Epithelial cell of prostate (primary cell): Measurements from ENCODE around the gene HS3ST5.
"Not testable (repeated sequence)": the region's sequence is repeated elsewhere in the genome, so short reads cannot be mapped to it uniquely, and the experiment has no call there.

Experiments used
- DNase-seq: peaks from one replicate; pipeline ENCODE4 v3.0.0-alpha.2; 2011; ENCODE audit warnings: low read depth, low spot score
- H3K27ac ChIP-seq: fragments of 450-650 bp; 2 replicates; pipeline ENCODE4 v1.5.1; 2017; ENCODE audit warnings: mild to moderate bottlenecking

Gene HS3ST5

DNA sequence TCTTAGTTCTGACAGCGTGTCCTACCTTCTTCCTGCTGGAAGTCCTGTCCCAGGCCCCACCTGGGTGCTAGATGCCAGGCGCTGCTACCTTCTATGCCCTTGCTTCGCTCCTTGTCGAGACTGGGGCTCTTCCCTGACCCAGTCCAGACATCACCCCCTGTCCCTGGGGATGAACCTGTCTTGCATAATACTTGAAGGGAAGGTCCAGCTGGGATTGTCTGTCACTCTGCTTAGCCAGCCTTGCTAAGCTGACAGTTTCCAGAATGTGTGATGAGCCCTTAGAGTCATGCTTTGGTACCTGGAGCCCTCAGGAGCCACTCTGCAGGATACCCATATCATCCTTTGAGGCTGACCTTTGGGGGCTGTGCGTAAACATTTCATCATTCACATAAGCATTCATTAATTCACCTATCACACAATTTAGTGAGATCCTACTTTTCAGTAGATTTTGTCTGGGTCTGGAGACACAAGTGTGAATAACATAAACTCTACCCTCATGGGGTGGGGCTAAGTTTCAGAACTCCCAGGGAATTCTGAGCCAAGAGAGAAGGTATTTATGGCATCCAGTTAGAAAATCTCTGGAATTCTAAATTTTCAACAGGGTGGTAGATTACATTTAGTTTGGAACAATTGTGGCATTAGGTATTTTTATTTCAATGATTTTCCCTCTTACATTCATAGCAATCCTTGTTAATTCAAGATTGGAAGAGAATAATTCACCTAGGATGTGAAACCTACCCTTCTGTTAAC lies 220.7 kb downstream of the HS3ST5 start:
- no peak overlapping the region for H3K27ac ChIP-seq
- DNase-seq, result no peak

DNA sequence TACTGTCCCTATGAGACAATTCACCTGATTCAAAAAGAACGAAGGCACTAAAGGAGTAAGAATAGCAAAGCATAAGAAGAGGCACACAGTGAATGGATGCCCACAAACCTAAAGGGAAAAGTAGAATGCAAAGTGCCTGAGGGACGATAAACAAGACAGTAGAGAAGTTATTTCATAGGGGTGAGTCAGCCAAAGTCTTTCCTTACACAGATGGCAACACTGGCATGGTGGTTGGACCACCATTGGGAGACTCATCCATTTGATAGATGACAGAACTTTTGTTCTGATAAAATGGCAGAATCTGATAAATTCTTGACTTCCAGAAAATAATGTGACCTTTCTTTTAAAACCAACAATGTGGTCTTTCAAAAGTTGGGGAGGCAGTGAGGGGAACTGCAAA lies 223.8 kb downstream of the HS3ST5 start:
- no peak for DNase-seq
- H3K27ac ChIP-seq, result no peak overlapping the region

DNA sequence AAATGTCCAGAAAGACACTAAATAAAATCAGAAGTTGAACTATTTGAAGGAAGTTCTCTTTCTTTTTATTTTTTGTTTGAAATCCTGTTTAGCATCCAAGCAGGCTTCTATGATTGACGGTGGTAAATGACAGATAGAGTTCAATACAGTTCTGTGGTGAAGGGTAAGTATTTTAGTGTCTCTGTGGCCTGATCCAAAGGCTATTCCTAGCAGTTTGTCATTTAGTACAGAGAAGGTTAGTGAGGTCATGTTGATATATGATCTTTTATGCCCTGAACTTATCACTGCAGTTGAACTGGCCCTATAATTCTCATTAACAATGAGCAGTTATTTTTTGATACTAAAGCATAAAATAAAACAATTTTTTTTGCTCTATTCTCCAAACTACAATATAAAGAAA lies 227.2 kb downstream of the HS3ST5 start:
- no peak for DNase-seq
- no peak overlapping the region for H3K27ac ChIP-seq

DNA sequence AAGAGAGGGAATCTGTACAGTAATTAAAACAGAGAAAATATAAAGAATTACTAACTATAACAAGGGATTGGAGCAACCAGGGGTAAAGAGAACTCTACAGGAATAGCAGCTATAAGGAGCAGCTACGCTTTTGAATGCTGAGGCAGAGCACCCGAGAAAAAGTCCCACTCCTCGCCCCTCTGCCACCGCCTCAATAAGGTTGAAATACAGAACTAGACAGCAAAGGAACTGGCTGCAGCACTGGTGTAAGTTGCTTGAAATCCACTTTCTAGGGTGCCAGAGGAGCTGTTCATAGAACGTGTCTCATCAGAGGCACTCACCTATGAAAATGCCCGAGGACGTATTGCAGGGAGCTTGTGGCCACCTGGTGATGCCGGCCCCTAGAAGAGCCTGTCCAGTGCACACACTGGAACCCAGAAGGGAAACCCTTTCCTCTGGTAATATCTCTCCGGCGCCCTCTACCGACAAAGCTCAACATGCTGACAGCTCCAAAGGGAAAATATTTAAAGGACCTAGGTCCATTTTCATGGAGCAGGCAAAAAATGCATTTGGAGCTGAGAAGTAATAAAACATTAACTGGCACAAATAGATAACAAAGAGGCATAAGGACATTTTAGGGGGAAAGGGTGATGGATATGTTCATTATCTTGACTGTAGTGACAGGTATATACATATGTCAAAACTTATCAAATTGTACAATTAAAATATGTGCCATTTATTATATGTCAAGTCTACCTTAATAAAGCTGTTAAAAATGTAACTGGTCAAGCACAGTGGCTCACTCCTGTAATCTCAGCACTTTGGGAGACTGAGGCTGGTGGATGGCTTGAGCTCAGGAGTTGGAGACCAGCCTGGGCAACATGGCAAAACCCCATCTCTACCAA lies 234.5 kb downstream of the HS3ST5 start:
- no peak for DNase-seq
- no peak overlapping the region for H3K27ac ChIP-seq

DNA sequence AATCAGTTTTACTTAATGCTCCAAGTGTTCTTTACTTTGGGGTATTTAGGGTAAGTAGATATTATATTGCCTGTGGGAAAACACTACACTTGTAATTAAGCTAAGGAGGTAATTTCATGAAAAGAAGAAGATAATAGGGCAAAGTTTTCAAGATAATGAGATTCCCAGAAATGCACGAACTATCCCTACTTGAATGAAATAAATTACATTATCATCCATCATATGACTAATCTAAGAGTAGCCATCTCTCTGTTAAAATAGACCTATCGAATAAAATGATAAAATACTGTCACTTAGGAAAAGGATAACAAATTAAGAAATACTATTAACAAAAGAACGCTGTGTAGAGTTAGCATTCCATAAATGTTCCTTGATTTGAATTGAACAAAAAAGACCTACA lies 236.8 kb downstream of the HS3ST5 start:
- no peak for DNase-seq
- no peak overlapping the region for H3K27ac ChIP-seq

DNA sequence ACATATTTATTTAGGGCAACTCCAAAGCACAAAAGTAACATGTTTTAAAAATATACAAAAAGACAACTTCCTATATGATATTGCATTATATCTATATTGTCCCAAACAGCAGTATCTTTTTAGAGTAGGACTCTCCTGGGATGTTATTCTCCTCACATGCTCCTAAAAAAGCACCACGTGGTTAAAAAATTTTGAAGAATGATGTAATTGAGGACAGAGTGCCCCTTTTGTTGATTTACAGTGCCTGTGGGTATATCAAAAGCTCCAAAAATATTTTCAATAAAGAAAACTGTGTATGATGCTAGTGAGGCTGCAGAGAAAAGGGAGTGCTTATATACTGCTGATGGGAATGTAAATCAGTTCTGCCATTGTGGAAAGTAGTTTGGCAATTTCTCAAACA lies 241.6 kb downstream of the HS3ST5 start:
- no peak for DNase-seq

DNA sequence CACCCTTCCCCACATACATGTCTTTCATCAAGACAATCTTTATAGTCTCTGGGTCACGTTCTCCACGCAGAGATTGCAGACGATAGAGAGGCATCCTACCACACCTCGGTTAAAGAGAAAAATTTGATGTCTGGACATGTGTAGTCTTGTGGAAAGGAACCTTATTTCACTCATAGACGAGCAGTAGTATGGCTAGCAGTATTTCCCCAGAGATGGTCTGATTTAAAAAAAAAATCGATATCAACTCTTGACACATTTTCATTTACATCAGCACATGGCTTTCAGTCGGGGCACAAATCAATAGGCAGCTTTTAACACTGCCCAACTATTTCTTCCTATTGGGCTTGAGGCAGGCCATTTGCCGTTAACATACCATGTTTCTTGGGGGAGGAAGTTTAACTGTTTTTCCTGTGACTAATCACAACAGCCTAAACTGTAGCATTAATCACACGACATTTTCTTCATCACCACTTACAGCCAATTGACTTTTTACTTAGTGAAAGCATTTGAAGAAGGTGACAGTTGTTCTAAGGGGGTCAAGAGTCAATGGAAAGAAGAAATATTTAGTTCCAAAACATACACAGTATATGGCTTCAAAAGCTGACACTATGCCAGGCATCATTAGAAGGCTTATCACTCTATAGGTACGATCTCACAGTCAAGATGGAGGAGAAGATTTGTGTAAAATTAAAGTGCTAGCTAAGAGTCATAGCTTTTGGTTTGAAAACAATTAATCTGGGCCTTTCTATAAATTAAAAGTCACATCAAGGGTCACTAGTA lies 242.4 kb downstream of the HS3ST5 start:
- DNase-seq, result no peak
- no peak overlapping the region for H3K27ac ChIP-seq

More for the DNA sequence above, 241.6 kb downstream of the HS3ST5 start:
- no peak overlapping the region for H3K27ac ChIP-seq

DNA sequence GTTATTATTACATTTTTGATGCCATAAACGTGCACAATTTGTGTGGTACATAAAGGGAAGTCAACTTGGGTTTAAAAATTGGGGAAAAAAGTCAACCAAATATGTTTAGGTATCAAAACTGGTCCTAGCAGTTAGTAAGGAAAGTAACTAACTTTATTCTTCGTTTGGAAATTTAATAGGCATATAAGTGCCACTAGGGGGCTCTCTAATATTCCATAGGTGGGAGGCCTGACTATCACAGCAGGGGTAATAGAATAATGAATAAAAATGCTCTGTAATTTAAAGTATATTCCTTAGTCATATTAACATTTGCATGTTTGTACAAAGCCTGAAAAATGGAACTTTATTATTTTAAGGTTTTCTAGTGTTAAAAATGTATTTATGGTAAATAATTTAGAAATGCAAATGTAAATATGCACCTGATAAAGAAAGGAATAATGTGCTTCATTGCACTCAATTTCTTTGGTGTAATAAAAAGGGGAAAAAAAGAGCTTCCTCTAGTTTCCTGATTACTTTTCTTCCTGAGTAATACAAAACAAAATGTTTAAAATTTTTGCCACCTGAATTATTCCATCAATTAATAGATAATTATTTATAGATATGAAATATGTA lies 246.2 kb downstream of the HS3ST5 start:
- DNase-seq, result no peak
- no peak overlapping the region for H3K27ac ChIP-seq

DNA sequence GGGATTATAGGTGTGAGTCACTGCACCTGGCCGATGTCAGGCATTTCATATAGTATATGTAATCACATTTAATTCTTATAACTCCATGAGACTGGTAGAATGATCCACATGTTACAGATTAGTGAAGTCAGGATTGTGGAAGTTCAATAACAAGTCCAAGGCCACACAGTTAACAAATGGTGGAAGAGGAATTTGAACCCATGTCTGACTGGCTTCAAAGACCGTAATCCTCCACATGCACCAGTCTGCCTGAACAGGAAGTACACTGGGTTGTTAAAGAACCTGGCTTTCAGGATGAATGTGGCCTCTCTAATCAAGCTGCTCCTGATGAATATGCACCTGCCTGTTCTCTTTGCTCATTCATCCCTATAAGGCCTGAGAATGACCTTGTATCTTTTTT lies 249.9 kb downstream of the HS3ST5 start:
- no peak overlapping the region for H3K27ac ChIP-seq
- no peak for DNase-seq

DNA sequence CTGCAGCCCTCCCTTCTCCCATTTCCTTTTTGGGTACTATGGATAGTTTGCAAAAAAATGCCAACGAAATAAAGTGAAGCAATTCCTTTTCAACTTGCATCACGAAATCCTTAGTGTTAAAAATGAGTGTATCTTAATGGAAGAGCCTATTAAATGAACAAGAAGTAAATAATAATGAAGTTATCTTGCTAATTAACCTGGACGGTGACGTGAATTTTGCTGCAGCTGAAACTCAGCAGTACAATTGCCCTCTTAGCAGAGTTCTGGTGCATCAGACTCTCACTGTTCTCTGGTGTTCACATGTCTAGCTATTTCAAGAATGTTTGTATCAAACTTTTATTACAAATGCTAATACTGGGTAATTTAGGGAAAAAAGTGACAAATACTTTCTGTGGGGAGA lies 252.2 kb downstream of the HS3ST5 start:
- DNase-seq, result no peak
- no peak overlapping the region for H3K27ac ChIP-seq

DNA sequence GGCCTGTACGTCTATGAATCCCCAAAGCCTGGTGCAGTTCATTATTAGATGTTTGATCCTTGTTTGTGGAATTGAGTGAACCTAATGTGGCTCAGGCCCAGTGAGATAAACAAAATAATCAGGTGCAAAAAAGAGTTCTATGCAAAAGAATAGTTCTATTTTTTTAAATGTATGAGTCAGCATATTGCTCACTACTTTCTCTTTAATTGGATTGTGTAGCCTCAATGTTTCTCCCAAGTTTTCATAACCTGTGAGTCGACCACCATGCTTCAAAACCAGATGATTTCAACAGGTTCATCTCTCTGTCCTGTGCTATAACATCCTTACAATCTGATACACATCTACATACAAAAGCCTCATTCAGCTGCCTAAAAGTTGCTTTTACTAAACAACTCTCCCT lies 255.3 kb downstream of the HS3ST5 start:
- H3K27ac ChIP-seq, result no peak overlapping the region
- DNase-seq, result no peak

DNA sequence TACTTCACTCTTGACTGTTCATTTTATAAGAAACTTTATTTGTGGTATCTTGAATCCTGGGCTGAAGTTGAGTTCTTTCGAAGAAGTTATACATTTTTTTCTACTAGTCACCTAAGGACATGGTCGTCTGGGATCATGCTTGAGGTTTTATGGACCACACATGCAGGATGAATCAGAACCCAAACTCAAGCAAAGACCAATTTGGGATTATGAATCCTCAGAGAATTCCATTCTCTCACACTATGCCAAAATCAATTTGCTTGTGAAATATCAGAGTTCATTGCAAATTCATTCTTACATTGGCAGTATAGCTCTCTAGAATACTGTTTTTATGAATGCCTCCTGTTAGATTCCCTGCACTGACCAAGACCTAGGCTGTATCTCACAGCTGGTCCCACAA lies 257.6 kb downstream of the HS3ST5 start:
- H3K27ac ChIP-seq, result no peak overlapping the region
- DNase-seq, result no peak

DNA sequence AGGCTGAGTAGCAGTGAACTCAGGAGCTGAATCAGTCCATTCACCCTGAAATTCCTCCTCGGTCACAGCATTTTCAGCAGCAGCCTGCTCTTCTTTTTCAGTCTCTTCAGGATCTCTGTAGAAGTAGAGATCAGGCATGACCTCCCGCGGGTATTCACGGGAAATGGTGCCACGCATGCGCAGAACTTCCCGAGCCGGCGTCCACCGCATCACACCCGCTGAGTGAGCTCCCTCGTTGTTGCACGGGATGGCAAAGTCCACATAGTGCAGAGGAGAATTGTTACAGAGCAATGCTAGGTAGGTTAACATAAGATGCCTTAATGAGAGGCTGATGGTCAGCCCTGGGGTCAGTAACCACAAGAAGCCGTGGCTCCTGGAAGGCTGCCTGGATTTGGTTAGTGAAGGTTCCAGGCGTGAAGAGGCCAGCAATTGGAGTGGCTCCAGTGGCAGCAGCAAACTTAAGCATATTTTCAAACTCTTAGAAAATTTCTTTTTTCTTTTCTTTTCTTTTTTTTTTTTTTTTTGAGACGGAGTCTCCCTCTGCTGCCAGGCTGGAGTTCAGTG lies 258.4 kb downstream of the HS3ST5 start:
- H3K27ac ChIP-seq, result no peak overlapping the region
- no peak for DNase-seq

DNA sequence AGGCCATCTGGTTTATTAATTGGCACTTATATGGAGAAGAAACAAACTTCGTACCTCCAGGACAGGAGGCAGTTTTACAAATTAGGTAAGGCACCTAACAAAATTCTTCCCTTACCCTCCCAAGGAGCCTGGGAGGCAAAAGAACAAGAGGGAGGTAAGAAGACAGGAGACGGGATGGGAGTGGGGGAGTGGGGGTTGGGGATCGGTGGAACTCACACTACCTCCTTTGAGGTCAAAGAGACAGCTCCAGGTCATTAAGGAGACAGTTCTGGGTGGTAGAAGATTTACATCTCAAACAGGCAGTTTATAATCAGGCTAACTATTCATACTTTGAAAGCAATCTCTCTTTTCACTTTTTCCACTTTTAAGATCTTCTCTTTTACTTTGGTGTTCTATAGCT lies 259.6 kb downstream of the HS3ST5 start:
- DNase-seq, result no peak
- H3K27ac ChIP-seq, result no peak overlapping the region

DNA sequence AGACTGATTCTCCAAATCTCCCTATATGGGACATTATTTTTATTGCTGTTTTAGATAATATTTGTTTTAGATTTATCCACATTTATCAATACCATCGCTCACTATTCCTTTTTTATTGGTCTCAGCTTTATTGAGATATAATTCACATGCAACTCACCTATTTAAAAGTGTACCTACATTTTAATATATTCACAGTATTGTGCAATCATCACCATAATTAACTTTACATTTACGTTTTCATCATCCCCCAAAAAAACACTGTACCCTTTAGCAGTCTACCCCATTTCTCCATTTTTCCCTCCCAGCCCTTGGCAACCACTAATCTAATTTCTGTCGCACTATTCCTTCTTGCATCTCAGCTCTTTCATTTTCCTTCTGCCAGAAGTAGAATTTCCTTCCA lies 261.1 kb downstream of the HS3ST5 start:
- DNase-seq, result no peak
- H3K27ac ChIP-seq, result no peak overlapping the region

DNA sequence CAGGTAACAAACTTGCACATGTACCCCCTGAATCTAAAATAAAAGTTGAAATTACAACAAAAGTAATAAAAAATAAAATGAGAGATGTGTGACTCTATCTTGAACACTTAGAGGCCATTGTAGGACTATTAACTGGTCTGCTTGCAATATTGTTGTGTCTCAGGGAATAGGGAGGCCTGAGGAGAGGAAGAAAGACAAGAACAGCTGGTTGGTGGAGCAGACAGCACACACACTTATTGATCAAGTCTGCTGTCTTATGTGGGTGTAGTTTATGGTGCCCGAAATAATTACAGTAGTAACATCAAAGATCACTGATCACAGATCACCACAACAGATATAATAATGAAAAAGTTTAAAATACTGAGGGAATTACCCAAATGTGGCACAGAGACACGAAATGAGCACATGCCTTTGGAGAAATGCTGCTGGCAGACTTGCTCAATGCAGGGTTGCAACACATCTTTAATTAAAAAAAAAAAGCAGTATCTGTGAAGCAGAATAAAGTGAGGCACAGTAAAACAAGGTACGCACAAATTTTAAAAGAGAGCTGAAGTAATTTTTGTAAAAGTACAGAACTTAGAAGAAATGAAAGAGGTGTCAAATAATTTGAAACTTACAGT lies 261.8 kb downstream of the HS3ST5 start:
- no peak for DNase-seq
- H3K27ac ChIP-seq, result no peak overlapping the region

DNA sequence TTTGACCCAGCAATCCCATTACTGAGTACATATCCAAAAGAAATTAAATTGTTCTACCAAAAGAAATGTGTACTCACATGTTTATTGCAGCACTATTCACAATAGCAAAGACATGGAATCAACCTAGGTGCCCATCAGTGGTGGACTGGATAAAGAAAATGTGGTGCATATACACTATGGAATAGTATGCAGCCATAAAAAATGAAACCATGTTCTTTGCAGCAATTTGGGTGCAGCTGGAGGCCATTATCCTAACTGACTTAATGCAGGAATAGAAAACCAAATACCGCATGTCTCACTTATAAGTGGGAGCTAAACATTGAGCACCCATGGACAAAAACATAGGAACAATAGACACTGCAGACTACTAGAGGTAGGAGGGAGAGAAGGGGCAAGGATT lies 262.4 kb downstream of the HS3ST5 start:
- not testable (repeated sequence) for H3K27ac ChIP-seq, DNase-seq

DNA sequence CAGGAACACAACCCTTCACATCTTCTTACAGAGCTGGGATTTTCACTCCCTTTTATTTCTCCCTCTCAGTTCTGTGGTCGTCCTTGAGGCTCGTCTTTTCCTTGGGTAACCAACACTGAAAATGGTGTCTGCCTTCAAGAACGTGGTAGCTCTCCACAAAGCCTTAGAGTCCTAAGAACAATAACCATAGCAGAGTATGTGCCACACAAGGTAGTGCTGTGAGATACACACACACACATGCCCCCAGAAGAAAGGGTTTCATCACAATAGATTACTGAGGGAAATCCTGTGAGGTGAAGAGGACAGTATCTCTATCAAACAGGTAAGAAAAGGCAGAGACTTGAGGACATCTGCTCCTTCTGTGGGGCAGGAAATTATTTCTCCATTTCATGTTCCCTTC lies 267.0 kb downstream of the HS3ST5 start:
- no peak for DNase-seq
- H3K27ac ChIP-seq, result no peak overlapping the region

DNA sequence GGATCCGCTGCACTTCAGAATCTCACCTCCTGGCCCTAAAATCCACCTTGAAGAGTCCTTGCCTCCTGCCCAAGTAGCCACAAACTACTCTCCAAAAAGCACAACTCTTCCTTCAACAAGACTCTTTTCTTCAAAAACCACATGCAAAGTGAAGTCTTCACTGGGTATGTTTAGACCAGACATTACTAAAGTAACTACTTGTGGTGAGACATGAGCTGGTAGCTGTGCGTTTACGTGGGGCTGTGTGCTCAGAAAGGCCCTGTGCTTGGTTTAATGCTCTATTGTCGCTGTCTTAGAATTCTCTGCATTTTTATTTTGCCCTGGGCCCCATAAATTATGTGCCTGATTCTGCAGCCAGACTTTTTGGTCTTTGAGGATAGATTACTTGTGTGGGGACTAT lies 267.5 kb downstream of the HS3ST5 start:
- no peak overlapping the region for H3K27ac ChIP-seq
- DNase-seq, result no peak

DNA sequence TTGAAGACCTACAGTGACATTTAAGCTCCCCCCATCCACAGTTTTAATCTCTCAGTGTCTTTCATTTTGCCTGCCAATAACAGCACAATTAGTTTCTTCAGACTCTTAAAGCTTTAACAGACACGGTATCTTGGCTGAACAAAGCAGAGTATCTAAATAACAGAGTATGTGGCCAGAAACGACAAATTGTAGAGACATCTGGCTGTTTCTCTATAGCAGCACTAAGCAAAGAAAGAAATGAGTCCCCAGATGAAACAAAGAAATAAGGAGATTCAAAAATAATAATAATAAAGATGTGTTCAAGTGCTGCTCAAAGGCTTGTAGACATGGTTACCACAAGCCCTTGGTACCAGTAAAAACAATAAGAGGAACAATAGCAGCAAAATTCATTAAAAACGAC lies 274.1 kb downstream of the HS3ST5 start:
- DNase-seq, result no peak
- H3K27ac ChIP-seq, result no peak overlapping the region
